GM18499 (cell line): ENCODE results near the gene SELENOP.
"Not testable (repeated sequence)": the region's sequence is repeated elsewhere in the genome, so short reads cannot be mapped to it uniquely, and the experiment has no call there.

ENCODE experiments used
- ATAC-seq: cut with Tn5 transposase; IDR thresholded peaks from one replicate; pipeline ENCODE4 v1.9.1; 2021; ENCODE audit warnings: moderate number of reproducible peaks; ENCODE audit not compliant: insufficient read depth, unreplicated experiment

SELENOP gene

DNA sequence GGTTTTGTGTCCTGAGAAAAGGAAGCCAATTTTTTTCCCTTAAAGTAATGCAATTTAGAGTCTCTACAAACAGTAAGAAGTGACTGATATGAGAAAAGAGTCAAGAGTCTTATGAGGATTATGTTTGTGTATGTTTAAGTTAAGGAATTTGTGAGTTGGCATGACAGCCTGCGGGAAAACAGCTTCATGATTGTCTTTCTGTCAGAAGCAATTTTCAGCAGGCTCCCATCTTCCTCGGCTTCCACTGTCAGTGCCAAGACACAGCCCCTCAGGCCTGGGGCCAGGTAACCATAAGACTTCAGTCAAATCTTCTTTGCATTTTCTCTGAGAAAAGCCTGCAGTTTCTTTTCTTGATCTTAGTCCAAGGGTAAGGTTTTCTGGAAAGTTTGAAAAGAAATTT, 17.0 kb upstream of the SELENOP start:
- ATAC-seq = no peak

DNA sequence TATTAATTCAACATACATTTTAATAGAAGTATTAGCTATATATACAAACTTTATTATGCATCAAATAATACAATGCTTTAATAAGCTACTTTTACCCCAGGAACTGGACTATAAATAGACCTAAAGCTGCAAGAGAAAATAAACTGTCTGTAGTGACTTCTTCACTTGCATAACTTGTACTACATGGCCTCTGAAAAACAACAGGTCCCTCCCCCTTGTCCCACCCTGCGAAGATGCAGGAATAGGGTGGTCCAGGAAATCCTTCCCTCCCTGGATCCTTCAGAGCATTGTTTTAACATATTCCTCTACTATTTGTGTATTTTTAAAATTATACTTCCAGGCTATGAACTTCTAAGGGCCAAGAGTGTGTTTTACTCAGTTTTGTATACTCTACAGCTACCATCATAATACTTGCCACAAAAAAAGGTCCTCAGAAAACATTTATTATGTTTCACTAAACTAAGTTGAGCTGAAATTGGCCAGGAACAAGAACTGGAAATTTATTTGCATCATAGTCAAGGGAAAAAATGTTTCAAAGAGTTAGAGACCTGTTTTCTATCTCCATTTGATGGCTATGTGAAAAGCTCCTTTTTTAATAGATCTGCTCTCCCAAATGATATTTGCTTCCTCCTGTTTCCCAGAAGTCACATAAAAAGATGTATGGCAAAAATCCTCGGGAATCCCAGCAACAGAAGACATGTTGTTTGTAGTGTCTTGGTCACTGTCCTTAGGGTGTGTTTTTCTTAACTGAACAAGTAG, 15.2 kb upstream of the SELENOP start:
- no peak for ATAC-seq

GRCh38 chr5:42825422-42826148, 13.9 kb upstream of the SELENOP start:
- ATAC-seq = no peak

GRCh38 chr5:42824347-42824976, 12.8 kb upstream of the SELENOP start:
- no peak for ATAC-seq

- ATAC-seq = no peak
Observed at GRCh38 chr5:42822548-42822947, 10.9 kb upstream of the SELENOP start.

DNA sequence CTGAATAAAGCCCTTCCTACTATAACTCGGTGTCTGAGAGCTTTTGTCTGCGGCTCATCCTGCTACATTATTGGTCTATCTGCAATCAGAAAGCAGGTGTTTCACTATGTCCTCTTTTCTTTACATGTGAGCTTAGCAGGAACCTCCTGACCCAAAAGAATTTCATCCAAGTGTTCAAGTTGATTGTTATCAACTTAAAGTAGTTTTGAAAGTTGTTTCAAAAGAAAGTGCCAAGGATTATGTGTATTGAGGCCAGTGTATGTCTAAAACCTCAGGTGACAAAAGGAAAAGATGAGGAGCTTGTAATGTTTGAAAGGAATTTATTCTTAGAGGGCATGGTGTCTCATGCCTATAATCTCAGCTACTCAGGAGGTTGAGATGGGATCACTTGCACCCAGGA, 8.1 kb upstream of the SELENOP start:
- ATAC-seq = no peak

- not testable (repeated sequence) for ATAC-seq
Observed at GRCh38 chr5:42816546-42816945, 4.9 kb upstream of the SELENOP start.

- no peak for ATAC-seq
Observed at GRCh38 chr5:42813533-42813932, 1.8 kb upstream of the SELENOP start.

DNA sequence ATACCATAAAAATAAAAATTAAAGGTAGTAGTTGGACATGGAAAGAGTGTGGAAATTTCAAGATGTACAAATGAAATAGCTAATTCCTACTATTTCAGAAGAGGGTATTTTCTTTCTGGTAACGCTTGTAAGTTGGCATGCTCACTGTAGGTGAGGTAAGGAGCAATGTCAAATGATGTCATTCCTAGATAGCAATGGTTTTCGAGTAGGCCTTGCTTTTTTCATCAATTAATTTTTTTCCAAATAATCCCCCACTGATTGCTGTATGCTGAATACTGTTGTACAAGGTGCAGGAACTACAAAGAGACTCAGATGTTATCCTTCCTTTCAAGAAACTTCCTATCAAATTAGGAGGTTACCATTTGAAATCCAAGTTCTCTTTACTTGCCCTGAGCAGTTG, 928 bp upstream of the SELENOP start:
- no peak for ATAC-seq

- no peak for ATAC-seq
Observed at GRCh38 chr5:42810834-42811590, 680 bp downstream of the SELENOP start.

DNA sequence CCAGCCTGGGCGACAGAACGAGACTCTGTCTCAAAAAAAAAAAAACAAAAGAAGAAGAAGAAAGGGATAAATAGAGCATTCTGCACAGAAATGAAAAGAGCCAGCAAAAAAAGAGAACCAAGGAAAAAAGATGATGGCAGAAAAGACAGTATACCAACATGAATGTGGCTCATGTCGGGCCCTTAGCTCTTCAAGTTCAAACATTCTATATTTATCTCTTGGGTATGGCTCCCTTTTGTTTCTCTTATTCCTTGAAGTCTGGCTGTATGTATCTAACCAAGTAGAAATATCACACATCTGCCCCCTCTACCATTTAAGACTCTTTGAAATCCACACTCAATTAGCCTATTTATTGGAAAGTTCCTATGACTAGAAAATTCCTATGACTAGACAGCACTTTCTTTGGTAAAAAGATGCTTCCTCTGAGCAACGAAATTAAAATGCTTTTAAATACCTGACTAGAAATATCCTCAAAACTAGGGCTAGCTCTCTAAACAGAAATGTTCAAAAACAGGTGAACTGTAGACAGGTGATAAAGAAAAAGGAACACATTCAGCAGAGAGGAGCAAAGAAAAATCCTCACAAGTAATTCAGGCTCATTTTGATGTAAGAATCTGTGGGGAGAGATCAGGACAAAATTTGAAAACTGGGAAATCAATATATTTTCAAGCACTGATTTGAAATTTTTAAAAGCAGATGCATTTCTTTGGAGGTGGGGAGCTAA, 2.6 kb downstream of the SELENOP start:
- no peak for ATAC-seq

DNA sequence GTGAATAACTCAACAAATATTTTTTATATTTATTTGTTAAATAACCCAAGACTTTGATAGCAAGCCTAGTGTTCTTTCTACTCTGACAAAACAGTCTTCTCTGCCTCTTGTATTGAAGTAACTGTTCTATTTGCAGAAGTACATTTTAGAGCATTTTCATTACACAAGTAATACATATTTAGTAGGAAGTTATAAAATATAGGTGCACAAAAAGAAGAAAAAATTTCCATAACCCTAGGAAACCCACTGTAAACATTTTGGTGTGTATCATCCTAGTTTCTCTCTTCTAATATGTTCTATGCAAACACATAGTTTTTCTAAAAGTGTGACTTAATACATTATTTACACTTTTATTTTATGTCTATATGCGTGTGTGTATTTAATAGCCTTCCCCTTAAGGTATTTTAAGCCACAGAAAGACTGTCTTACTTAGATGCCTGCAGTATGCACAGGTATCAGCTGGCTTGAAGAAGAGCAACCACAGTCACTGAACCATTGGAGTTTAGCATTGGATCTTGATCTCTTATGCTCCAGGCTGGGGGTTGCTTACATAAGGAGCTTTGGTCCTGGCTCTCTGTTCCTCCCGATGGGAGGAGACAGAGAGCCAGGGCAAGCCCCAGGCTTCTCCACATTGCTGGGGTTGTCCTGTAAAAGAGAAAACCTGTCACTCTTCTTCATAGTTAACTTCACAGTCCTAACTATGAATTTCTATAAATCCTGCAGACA, 3.8 kb downstream of the SELENOP start:
- no peak for ATAC-seq

- no peak for ATAC-seq
Observed at GRCh38 chr5:42806701-42807262, 4.9 kb downstream of the SELENOP start.

- ATAC-seq = no peak
Observed at GRCh38 chr5:42806004-42806700, 5.5 kb downstream of the SELENOP start.

DNA sequence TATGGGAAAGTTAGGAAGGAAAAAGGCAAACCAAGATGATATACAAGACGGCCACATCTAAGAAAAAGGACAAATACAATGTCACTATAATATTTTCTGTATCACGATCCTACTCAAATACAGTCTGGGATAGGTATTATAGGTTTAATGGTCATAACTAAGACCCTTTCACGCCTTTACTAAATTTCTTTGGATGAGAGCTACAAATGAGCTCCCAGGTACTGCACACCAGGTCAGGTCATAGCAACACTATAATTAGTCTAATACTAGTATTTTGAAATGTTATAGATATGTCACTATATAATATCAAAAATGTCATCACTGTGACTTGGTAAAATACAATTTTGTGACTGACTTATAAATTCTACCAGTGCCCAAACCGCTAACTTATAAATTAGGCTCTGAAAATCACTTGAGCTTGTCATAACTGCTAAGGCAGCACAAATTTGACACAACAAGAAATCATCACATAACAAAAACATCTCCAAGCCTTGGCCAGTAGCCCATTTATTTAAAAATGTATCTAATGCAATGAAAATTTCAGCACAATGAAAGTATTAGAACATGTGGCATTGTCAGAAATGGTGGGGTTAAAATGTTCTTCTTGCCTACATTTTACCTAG, 6.9 kb downstream of the SELENOP start:
- ATAC-seq = no peak

DNA sequence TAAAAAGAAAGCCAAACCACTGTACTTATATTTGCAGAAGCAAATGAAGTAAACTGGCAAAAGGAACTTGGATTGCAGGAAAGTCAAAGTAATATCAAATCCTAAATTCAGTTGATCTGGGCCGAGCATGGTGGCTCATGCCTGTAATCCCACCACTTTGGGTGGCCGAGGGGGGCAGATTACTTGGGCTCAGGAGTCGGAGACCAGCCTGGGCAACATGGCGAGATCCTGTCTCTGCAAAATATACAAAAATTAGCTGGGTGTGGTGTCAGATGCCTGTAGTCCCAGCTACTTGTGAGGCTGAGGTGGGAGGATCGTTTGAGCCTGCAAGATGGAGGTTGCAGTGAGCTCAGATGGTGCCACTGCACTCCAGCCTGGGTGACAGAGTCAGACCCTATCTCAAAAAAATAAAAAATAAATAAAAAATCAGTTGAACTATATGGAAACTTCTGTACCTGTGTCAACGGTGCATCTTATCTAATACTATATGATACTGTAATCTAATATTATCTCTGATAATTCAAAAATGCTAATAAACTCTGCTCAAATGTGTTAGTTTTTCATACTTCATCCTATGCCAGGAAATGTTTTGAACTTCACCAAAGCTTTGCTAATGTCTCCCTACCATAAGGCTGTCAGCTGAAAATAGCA, 10.1 kb downstream of the SELENOP start:
- ATAC-seq = no peak

- ATAC-seq = no peak
Observed at GRCh38 chr5:42800748-42801330, 10.9 kb downstream of the SELENOP start.
